Hepatocyte (in vitro differentiated cells): ENCODE results near the gene GPATCH11. TPM values are rescaled to one million over a fixed set of nuclear protein-coding genes. Genes with fewer than 3 reads are reported as not detected.

ENCODE experiments used
- DNase-seq: peaks from one replicate; pipeline ENCODE4 v3.0.0-alpha.2; 2016; ENCODE audit warnings: low spot score
- H2AFZ ChIP-seq: fragments of 200-600 bp; sonication (generic); 2 replicates; pipeline ENCODE4 v1.6.0; 2016; ENCODE audit warnings: antibody characterized with exemption, mild to moderate bottlenecking
- H3K27ac ChIP-seq: fragments of 200-600 bp; sonication (generic); 2 replicates; pipeline ENCODE4 v1.5.1; 2016; ENCODE audit warnings: mild to moderate bottlenecking
- H3K27me3 ChIP-seq: fragments of 200-600 bp; sonication (generic); 2 replicates; pipeline ENCODE4 v1.6.1; 2016
- H3K36me3 ChIP-seq: fragments of 200-600 bp; sonication (generic); replicated peaks from 2 replicates; pipeline ENCODE4 v1.5.1; 2016; ENCODE audit warnings: low read depth; ENCODE audit not compliant: insufficient read depth
- H3K4me1 ChIP-seq: fragments of 200-600 bp; sonication (generic); 2 replicates; pipeline ENCODE4 v1.5.1; 2016; ENCODE audit warnings: mild to moderate bottlenecking, moderate library complexity; ENCODE audit not compliant: insufficient read depth
- H3K4me2 ChIP-seq: fragments of 200-600 bp; sonication (generic); 2 replicates; pipeline ENCODE4 v1.6.0; 2016
- H3K4me3 ChIP-seq: fragments of 200-600 bp; sonication (generic); 2 replicates; pipeline ENCODE4 v1.5.1; 2016; ENCODE audit warnings: mild to moderate bottlenecking
- H3K79me2 ChIP-seq: fragments of 200-600 bp; sonication (generic); 2 replicates; pipeline ENCODE4 v1.6.0; 2017; ENCODE audit warnings: mild to moderate bottlenecking
- H3K9me2 ChIP-seq: fragments of 200-600 bp; sonication (generic); replicated peaks from 2 replicates; pipeline ENCODE4 v1.6.0; 2017; ENCODE audit warnings: mild to moderate bottlenecking; ENCODE audit not compliant: insufficient read depth
- H3K9me3 ChIP-seq: fragments of 200-600 bp; sonication (generic); 2 replicates; pipeline ENCODE4 v1.5.1; 2016; ENCODE audit warnings: low read depth, mild to moderate bottlenecking
- H4K20me1 ChIP-seq: fragments of 200-600 bp; sonication (generic); 2 replicates; pipeline ENCODE4 v1.6.0; 2016; ENCODE audit warnings: mild to moderate bottlenecking; ENCODE audit not compliant: insufficient read depth, poor library complexity, severe bottlenecking
- CTCF ChIP-seq: fragments of 200-600 bp; sonication (generic); IDR thresholded peaks from 2 replicates; pipeline ENCODE4 v1.5.1; 2016; ENCODE audit warnings: antibody characterized with exemption, mild to moderate bottlenecking; ENCODE audit not compliant: poor library complexity
- EZH2 ChIP-seq: fragments of 200-600 bp; sonication (generic); IDR thresholded peaks from 2 replicates; pipeline ENCODE4 v1.6.1; 2016; ENCODE audit warnings: antibody characterized with exemption, mild to moderate bottlenecking, borderline replicate concordance
- EZH2phosphoT487 ChIP-seq: fragments of 200-600 bp; sonication (generic); IDR thresholded peaks from one replicate; pipeline ENCODE4 v1.6.1; 2018; ENCODE audit warnings: antibody characterized with exemption, mild to moderate bottlenecking, low read depth, moderate library complexity; ENCODE audit not compliant: unreplicated experiment, severe bottlenecking
- WGBS: methylation state at CpG from one replicate; pipeline ENCODE4 v1.1.6; 2016; ENCODE audit warnings: low lambda C conversion rate; ENCODE audit errors: missing lambda C conversion rate; 5-methylcytosine and 5-hydroxymethylcytosine counted together
- polyA plus RNA-seq: library from polyadenylated mRNA; unstranded; fragments of >200 nt; fragmentation: Nextera tagmentation; extraction: Ambion mirVana; gene quantifications from 2 replicates; pipeline ENCODE4 v1.2.1, GENCODE V29; 2016
- total RNA-seq: library from RNA; depleted of rRNA; stranded (reverse); fragments of >200 nt; gene quantifications from 2 replicates; pipeline ENCODE4 v1.2.3, GENCODE V29; 2014

Gene GPATCH11
- total and polyA plus RNA-seq, 2 experiments from 2014 or later: 3.1 to 4.3 TPM

- Histone ChIP-seq H3K4me2 (no peak overlapping the region), H3K9me3 (no peaks in the 10 kb centered on the region), H3K27me3 (no peaks in the 10 kb centered on the region), H3K36me3 (no peaks in the 10 kb centered on the region), H3K9me2 (no peaks in the 10 kb centered on the region), H4K20me1 (no peaks in the 10 kb centered on the region), H3K79me2 (no peaks in the 10 kb centered on the region), H3K27ac (no peak overlapping the region), H2AFZ (no peak overlapping the region), H3K4me1 (no peaks in the 10 kb centered on the region), H3K4me3 (no peak overlapping the region)
- DNase-seq: no peak
- 90% methylated on average over 4 of the region's 4 CpGs for whole genome bisulfite sequencing
- TF ChIP-seq CTCF: no peak
- TF ChIP-seq EZH2phosphoT487: no peak
- TF ChIP-seq EZH2: no peak
Observed at GRCh38 chr2:37098416-37099118, 14.2 kb downstream of the GPATCH11 start.

GRCh38 chr2:37100054-37100453, 15.7 kb downstream of the GPATCH11 start:
- H2AFZ ChIP-seq: no peak overlapping the region
- TF ChIP-seq EZH2 (no peak), EZH2phosphoT487 (no peak), CTCF (no peak)
- DNase-seq: no peak
- 64% methylated on average over 1 of the region's 1 CpG for WGBS
- no peaks in the 10 kb centered on the region for H3K9me2 ChIP-seq
- H3K4me3 ChIP-seq: no peak overlapping the region
- H3K27me3 ChIP-seq: no peaks in the 10 kb centered on the region
- H3K79me2 ChIP-seq: no peaks in the 10 kb centered on the region
- no peaks in the 10 kb centered on the region for H3K9me3 ChIP-seq
- H3K36me3 ChIP-seq: no peaks in the 10 kb centered on the region
- no peak overlapping the region for H3K27ac ChIP-seq
- no peaks in the 10 kb centered on the region for H3K4me1 ChIP-seq
- no peaks in the 10 kb centered on the region for H4K20me1 ChIP-seq
- no peak overlapping the region for H3K4me2 ChIP-seq

GRCh38 chr2:37102588-37102987, 18.3 kb downstream of the GPATCH11 start:
- WGBS: 97% methylated on average over 3 of the region's 3 CpGs

More at GRCh38 chr2:37102588-37102987, 18.3 kb downstream of the GPATCH11 start:
- no peak overlapping the region for H3K4me3 ChIP-seq
- H3K4me2 ChIP-seq: no peak overlapping the region
- H4K20me1 ChIP-seq: no peaks in the 10 kb centered on the region
- no peaks in the 10 kb centered on the region for H3K27me3 ChIP-seq
- no peak overlapping the region for H2AFZ ChIP-seq
- H3K36me3 ChIP-seq: no peaks in the 10 kb centered on the region
- H3K79me2 ChIP-seq: no peaks in the 10 kb centered on the region
- no peak for DNase-seq
- TF ChIP-seq EZH2: no peak
- no peak for TF ChIP-seq CTCF
- no peak for TF ChIP-seq EZH2phosphoT487
- H3K9me3 ChIP-seq: no peaks in the 10 kb centered on the region
- H3K27ac ChIP-seq: no peak overlapping the region
- no peaks in the 10 kb centered on the region for H3K4me1 ChIP-seq
- no peaks in the 10 kb centered on the region for H3K9me2 ChIP-seq
